Measurements from ENCODE around the gene CD99.

The CD99 gene

DNA sequence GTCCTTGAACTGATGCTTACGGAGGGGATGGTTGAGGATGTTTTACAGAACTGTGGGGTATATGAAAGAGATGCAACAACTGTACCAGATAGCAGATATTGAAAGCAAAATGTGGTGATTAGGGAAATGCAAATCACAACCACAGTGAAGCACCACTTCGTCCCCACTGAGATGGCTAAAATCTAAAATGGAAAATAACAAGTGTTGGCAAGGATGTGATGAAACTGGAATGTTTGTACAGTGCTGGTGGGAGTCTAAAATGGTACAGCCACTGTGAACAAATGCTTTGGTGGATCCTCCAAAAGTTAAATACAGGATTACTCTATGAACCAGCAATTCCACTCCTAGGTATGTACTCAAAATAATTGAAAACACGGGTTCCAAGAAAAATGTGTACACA lies 83.7 kb downstream of the CD99 start:
- TF ChIP-seq ZNF274 (IDR thresholded peaks at IDR 0.05; ENCODE audit: low read depth, low read length): no peak
- H3K4me3 ChIP-seq (ENCODE audit: low read length): no peak overlapping the region

DNA sequence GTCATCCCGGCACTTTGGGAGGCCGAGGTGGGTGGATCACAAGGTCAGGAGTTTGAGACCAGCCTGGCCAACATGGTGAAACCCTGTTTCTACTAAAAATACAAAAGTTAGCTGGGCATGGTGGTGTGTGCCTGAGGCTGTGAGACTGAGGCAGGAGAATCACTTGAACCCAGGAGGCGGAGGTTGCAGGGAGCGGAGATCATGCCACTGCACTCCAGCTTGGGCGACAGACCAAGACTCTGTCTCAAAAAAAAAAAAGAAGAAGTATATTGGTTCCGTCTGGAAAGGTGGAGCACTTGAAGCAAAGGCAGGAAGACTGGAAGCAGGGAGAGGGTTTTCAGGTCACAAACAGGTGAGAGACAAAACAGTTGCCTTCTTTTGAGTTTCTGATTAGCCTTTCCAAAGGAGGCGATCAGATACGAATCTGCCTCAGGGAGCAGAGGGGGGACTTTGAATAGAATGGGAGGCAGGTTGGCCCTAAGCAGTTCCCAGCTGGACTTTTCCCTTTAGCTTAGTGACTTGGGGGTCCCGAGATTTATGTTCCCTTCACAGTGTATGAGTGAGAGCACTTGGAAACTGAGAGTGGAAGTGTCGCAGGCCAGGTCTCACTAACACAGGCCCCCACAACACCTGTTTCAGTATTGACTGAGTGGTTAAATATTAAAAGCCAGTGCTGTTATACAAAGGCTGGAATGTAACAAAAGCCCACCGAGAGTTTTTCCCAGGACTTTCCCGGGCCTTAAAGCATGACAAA lies 89.6 kb downstream of the CD99 start:
- H3K4me3 ChIP-seq (ENCODE audit: low read length): peak overlapping the region; percentile 33; the same call in 1 of the 2 replicates

DNA sequence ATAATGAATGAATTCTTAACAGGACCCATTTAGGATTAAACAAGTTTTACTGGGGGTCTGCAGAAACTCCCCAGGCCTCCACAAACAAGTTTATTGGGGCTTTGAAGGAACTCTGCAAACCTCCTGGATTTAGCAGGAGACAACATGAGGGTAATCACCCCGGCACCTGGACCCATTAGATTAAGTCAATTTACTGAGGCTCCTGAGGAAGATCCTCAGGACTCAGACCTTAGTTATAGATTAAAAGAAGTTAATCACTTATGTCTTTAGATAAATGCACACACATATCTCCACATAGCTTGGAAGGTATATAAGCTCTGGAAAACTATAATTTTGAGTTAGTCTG lies 90.1 kb downstream of the CD99 start:
- peak overlapping the region; percentile 33; the same call in 1 of the 2 replicates for H3K4me3 ChIP-seq (ENCODE audit: low read length)
- no peak for TF ChIP-seq ZNF274 (IDR thresholded peaks at IDR 0.05; ENCODE audit: low read depth, low read length)

DNA sequence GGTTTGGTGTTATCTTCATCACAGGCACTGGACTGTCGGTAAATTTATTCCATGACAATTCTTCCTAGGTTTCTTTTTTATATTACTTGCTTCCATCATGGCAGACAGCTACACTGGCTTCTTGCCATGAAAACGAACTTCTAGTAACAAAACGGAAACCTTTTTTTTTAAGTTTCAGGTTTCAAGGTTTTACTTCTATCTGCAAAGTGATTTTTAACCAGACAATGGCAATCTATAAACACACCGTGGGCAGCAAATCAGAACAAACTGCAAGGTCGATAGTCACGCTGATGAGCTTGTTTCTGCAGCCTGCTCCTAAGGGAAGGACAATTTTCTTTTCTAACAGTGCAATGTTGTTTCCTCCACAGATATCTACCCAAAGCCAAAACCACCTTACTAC lies 90.6 kb downstream of the CD99 start:
- peak overlapping the region; percentile 33; the same call in 1 of the 2 replicates for H3K4me3 ChIP-seq (ENCODE audit: low read length)
- no peak for TF ChIP-seq ZNF274 (IDR thresholded peaks at IDR 0.05; ENCODE audit: low read depth, low read length)

DNA sequence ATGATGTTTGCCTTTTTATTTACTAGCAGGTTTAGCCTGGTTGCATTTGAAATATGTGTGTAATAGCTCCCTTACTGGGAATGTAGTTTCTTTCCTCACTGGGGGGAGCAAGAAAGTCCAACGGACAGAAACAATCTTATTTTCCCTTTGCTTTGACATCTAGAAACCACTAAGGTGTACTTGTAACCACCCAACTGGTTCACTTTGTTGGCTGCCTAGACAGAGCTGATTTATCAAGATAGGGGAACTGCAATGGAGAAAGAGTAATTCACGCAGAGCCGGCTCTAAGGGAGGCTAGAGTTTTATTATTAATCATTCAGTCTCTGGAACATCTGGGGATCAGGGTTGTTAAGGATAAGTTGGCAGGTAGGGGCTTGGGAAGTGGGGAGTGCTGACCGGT lies 91.1 kb downstream of the CD99 start:
- H3K4me3 ChIP-seq (ENCODE audit: low read length): no peak overlapping the region; the same call in 1 of the 2 replicates
- no peak for TF ChIP-seq ZNF274 (IDR thresholded peaks at IDR 0.05; ENCODE audit: low read depth, low read length)

DNA sequence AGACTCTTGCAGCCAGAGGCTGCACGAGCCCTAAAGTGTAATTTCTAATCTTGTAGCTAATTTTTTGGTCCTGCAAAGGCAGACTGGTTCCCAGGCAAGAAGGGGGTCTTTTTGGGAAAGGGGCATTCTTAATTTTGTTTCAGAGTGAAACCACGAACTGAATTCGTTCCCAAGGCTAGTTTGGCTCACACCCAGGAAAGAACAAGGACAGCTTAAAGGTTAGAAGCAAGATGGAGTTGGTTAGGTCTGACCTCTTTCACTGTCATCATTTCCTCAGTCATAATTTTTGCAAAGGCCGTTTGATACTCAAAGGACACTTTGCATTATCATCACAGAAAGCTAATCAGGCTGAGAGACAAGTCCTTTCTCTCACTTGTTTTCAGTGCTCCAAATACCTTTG lies 91.7 kb downstream of the CD99 start:
- TF ChIP-seq ZNF274 (IDR thresholded peaks at IDR 0.05; ENCODE audit: low read depth, low read length): no peak
- no peak overlapping the region for H3K4me3 ChIP-seq (ENCODE audit: low read length)

DNA sequence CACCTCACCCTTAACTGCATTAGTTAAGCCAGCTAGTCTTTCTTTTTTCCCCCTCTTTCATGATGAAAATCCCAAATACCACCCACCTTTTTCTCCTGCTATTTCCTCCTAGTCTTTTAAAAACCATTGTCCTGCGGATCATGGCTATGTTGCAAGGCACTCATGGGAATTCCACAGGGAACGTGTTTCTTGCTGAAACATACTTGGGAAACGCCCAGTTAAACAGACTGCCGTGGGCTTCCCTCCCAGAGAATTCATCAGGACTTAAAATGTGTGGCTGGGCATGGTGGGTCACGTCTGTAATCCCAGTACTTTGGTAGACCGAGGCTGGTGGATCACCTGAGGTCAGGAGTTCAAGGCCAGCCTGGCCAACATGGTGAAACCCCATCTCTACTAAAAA lies 92.9 kb downstream of the CD99 start:
- no peak overlapping the region for H3K4me3 ChIP-seq (ENCODE audit: low read length)
- TF ChIP-seq ZNF274 (IDR thresholded peaks at IDR 0.05; ENCODE audit: low read depth, low read length): no peak

DNA sequence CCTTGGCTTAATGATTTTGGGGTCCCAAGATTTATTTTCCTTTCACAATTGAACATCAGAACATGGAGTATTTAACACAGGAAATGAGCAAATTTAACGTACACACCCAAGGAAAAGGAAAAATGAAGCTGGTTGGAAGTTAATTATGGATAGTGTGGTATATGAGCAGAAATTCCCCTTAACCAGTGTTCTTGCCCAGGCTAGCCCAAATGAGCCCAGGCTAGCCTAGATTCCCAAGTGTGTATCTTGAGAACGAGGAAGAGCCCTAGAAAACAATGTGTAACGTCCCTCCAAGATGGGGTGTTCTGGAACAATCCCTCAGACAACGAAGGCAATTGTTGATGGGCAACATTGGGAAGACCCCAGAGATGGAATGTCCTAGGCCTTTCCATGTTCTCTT lies 94.4 kb downstream of the CD99 start:
- H3K4me3 ChIP-seq (ENCODE audit: low read length): no peak overlapping the region
- TF ChIP-seq ZNF274 (IDR thresholded peaks at IDR 0.05; ENCODE audit: low read depth, low read length): no peak

DNA sequence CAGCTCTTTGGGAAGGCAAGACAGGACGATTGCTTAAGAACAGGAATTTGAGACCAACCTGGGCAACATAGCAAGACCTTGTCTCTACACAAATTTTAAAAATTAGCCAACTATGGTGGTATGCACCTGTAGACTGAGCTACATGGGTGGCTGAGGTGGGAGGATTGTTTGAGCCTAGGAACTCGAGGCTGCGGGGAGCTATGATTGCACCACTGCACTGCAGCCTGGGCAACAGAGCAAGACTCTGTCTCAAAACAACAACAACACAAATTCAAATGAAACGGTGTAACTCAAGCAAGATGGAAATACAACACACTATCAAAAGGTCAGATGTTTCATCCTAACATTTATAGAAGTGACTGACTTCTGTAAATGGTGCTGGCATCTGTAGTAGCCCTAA lies 97.9 kb downstream of the CD99 start:
- no peak for TF ChIP-seq ZNF274 (IDR thresholded peaks at IDR 0.05; ENCODE audit: low read depth, low read length)
- no peak overlapping the region for H3K4me3 ChIP-seq (ENCODE audit: low read length)

DNA sequence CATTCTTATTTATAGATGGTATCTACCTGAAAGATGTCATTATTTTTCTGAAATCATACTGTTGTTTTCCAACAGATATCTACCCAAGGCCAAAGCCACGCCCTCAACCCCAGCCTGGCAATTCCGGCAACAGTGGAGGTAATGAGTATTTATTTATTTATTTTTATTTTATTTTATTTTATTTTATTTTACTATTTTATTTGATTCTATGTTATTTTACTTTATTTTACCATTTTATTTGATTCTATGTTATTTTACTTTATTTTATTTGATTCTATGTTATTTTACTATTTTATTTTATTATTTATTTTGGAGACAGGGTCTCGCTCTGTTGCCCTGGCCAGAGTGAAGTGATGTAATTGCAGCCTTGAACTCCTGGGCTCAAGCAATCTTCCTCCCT lies 98.5 kb downstream of the CD99 start:
- TF ChIP-seq ZNF274 (IDR thresholded peaks at IDR 0.05; ENCODE audit: low read depth, low read length): no peak
- H3K4me3 ChIP-seq (ENCODE audit: low read length): no peak overlapping the region

All from GM08714 (cell line).